BE2C (cell line): ENCODE results near the gene LRRC42.
"Not testable (repeated sequence)": the region's sequence is repeated elsewhere in the genome, so short reads cannot be mapped to it uniquely, and the experiment has no call there.

Experiments
- DNase-seq: peaks from one replicate; pipeline ENCODE4 v3.0.0-alpha.2; 2020
- H3K27me3 ChIP-seq: fragments of 250-450 bp; sonication (Bioruptor Pico); 2 replicates; pipeline ENCODE4 v1.5.1; 2020; ENCODE audit warnings: mild to moderate bottlenecking
- H3K36me3 ChIP-seq: fragments of 250-450 bp; sonication (Bioruptor Pico); 2 replicates; pipeline ENCODE4 v1.5.1; 2020; ENCODE audit warnings: mild to moderate bottlenecking
- H3K4me1 ChIP-seq: fragments of 250-450 bp; sonication (Bioruptor Pico); 2 replicates; pipeline ENCODE4 v1.5.1; 2020
- H3K4me3 ChIP-seq: 2 replicates; pipeline ENCODE4 v1.5.1; 2011; ENCODE audit warnings: low read depth, low read length
- H3K9me3 ChIP-seq: fragments of 250-450 bp; sonication (Bioruptor Pico); 2 replicates; pipeline ENCODE4 v1.5.1; 2020
- CTCF ChIP-seq: IDR thresholded peaks from 2 replicates; pipeline ENCODE4 v1.5.1; 2012; ENCODE audit warnings: mild to moderate bottlenecking, low read depth, low read length

LRRC42 gene

GRCh38 chr1:53967409-53968124, 21.4 kb downstream of the LRRC42 start:
- no peak overlapping the region for H3K4me3 ChIP-seq
- H3K9me3 ChIP-seq = no peaks in the 10 kb centered on the region
- H3K36me3 ChIP-seq = no peaks in the 10 kb centered on the region
- DNase-seq = no peak
- H3K4me1 ChIP-seq = no peaks in the 10 kb centered on the region
- no peaks in the 10 kb centered on the region for H3K27me3 ChIP-seq
- no peak for TF ChIP-seq CTCF

GRCh38 chr1:53968125-53968513, 22.0 kb downstream of the LRRC42 start:
- Histone ChIP-seq H3K4me1 (no peaks in the 10 kb centered on the region), H3K4me3 (no peak overlapping the region), H3K27me3 (no peaks in the 10 kb centered on the region), H3K9me3 (no peaks in the 10 kb centered on the region), H3K36me3 (no peaks in the 10 kb centered on the region)
- DNase-seq = no peak
- TF ChIP-seq CTCF = no peak

DNA sequence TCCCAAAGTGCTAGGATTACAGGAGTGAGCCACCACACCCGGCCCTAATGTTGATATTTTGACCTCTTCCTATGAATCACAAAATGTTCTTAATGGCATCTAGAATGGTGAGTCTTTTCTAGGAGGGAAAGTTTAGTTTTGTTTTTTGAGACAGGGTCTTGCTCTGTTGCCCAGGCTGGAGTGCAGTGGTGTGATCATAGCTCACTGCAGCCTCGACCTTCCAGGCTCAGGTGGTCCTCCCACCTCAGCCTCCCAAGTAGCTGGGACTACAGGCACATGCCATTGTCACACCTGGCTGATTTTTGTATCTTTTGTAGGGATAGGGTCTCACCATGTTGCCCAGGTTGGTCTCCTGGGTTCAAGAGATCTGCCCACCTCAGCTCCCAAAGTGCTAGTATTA, 23.2 kb downstream of the LRRC42 start:
- H3K27me3 ChIP-seq, H3K36me3 ChIP-seq, DNase-seq, H3K9me3 ChIP-seq, H3K4me1 ChIP-seq, H3K4me3 ChIP-seq: not testable (repeated sequence)

- H3K4me1 ChIP-seq = no peaks in the 10 kb centered on the region
- H3K4me3 ChIP-seq = no peak overlapping the region
- H3K27me3 ChIP-seq = no peaks in the 10 kb centered on the region
- no peaks in the 10 kb centered on the region for H3K36me3 ChIP-seq
- DNase-seq = no peak
- no peaks in the 10 kb centered on the region for H3K9me3 ChIP-seq
- no peak for TF ChIP-seq CTCF
Measured at GRCh38 chr1:53971718-53972117, 25.6 kb downstream of the LRRC42 start.

DNA sequence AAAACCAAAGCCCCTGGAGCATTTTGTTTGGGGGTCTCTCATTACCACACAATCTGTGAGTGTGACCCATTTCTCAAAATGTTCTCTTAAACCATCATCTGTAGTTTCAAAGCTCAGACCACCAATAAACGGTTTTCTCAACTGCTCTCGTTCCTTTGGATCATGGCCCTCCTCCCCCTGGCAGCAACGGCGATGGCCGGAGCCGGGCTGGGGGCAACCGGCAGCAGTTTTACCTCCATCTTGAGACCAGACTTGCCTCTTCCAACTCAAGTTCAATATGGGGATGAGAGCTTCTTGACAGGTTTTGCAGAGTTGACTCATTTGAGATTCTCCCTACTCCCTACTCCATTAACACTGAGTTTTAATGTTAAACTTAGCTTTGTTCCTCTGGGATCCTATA, 29.7 kb downstream of the LRRC42 start:
- no peaks in the 10 kb centered on the region for H3K27me3 ChIP-seq
- no peaks in the 10 kb centered on the region for H3K9me3 ChIP-seq
- no peak overlapping the region for H3K4me3 ChIP-seq
- H3K4me1 ChIP-seq = no peaks in the 10 kb centered on the region
- H3K36me3 ChIP-seq = no peaks in the 10 kb centered on the region
- TF ChIP-seq CTCF = no peak
- no peak for DNase-seq

GRCh38 chr1:53979712-53980450, 33.7 kb downstream of the LRRC42 start:
- Histone ChIP-seq H3K9me3 (no peaks in the 10 kb centered on the region), H3K4me3 (no peak overlapping the region), H3K27me3 (no peaks in the 10 kb centered on the region), H3K36me3 (no peaks in the 10 kb centered on the region), H3K4me1 (no peaks in the 10 kb centered on the region)
- no peak for TF ChIP-seq CTCF
- DNase-seq = no peak
